ENCODE results near the gene IGFBP3. TPM values are rescaled to one million over a fixed set of nuclear protein-coding genes. Genes with fewer than 3 reads are reported as not detected.

The IGFBP3 gene
- total and polyA plus RNA-seq, 2 experiments from 2014 or later, result 268 to 632 TPM

DNA sequence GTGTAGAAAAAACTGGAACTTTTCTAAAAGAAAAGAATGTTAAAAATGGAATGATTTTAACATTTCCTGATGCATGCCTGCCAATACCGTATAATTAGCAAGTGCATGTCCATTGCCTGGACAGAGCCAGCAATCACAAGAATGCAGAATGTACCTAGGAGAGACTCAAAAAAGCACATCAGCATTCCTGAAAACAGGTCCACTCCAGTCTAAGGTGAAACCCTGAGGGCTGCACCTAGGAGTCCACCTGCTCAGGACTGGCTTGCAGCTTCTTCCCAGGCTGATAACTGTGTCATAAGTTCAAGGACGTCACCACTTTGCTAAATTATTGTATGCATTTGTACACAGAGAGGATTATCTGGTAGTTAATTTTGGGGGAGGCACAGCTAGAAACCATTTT is 53.6 kb downstream of the IGFBP3 start:
- no peaks in the 10 kb centered on the region for H3K9me2 ChIP-seq (replicated peaks; ENCODE audit: insufficient read depth)
- no peaks in the 10 kb centered on the region for H4K20me1 ChIP-seq (ENCODE audit: insufficient read depth, poor library complexity, severe bottlenecking)
- DNase-seq (ENCODE audit: low spot score), result no peak
- no peaks in the 10 kb centered on the region for H3K79me2 ChIP-seq
- no peaks in the 10 kb centered on the region for H3K27me3 ChIP-seq
- H3K36me3 ChIP-seq (replicated peaks; ENCODE audit: insufficient read depth, low read depth), result no peaks in the 10 kb centered on the region
- no peak overlapping the region for H3K27ac ChIP-seq
- TF ChIP-seq EZH2 (IDR thresholded peaks at IDR 0.05; ENCODE audit: borderline replicate concordance) (no peak), CTCF (IDR thresholded peaks at IDR 0.05; ENCODE audit: poor library complexity) (no peak), EZH2phosphoT487 (IDR thresholded peaks at IDR 0.05; ENCODE audit: low read depth, severe bottlenecking, unreplicated experiment) (no peak)
- H3K4me3 ChIP-seq, result no peak overlapping the region
- no peaks in the 10 kb centered on the region for H3K9me3 ChIP-seq (ENCODE audit: low read depth)
- 81% methylated on average over 2 of the region's 2 CpGs for WGBS (ENCODE audit: low lambda C conversion rate, missing lambda C conversion rate)
- H2AFZ ChIP-seq, result no peak overlapping the region
- H3K4me2 ChIP-seq, result no peak overlapping the region
- H3K4me1 ChIP-seq (ENCODE audit: insufficient read depth), result no peaks in the 10 kb centered on the region

DNA sequence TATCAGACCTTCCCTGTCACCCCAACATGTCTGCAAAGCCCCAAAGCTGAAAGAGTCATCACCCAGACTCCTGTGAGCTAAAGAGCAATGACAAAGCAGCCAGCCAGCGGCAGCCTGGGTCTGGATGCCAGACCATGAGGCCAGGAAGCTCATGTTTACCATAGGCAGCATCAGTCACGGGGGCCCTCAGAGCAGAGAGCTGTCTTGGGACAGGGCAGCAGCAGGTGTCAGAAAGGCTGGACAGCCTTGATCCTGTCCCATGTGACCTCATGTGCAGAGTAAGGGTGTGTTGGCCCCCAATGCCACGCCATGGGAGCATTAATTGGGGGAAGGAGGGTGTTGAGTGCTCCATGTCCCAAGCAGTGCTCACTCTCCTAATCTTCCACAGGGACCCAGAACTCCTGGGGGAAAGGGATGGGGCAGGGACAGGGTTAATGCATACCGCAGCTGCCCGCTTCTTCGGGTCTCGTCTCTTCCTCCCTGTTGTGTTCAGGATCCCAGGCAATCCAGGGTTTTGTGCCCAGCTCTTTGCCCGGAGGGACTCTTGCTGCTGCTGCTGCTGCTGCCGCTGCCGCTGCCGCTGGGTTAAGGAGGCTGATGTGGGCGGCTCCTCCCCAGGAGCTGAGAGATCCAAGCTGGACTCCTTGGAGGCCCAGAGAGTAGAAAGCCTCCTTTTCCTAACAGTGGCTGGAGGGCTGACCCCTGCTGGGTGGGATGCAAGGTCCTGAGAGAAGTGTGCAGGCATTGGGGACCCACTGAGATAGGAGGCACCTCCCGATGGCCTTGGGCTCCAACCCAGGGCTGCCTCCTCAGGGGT is 55.3 kb downstream of the IGFBP3 start:
- Histone ChIP-seq H3K27me3 (no peaks in the 10 kb centered on the region), H3K36me3 (replicated peaks; ENCODE audit: insufficient read depth, low read depth) (no peaks in the 10 kb centered on the region), H3K27ac (no peak overlapping the region), H3K4me3 (no peak overlapping the region), H4K20me1 (ENCODE audit: insufficient read depth, poor library complexity, severe bottlenecking) (no peaks in the 10 kb centered on the region), H3K4me2 (no peak overlapping the region), H3K79me2 (no peaks in the 10 kb centered on the region), H2AFZ (no peak overlapping the region), H3K9me3 (ENCODE audit: low read depth) (no peaks in the 10 kb centered on the region), H3K4me1 (ENCODE audit: insufficient read depth) (no peaks in the 10 kb centered on the region), H3K9me2 (replicated peaks; ENCODE audit: insufficient read depth) (no peaks in the 10 kb centered on the region)
- WGBS (ENCODE audit: low lambda C conversion rate, missing lambda C conversion rate), result 75% methylated on average over 13 of the region's 13 CpGs
- TF ChIP-seq EZH2 (IDR thresholded peaks at IDR 0.05; ENCODE audit: borderline replicate concordance) (no peak), EZH2phosphoT487 (IDR thresholded peaks at IDR 0.05; ENCODE audit: low read depth, severe bottlenecking, unreplicated experiment) (no peak), CTCF (IDR thresholded peaks at IDR 0.05; ENCODE audit: poor library complexity) (no peak)
- no peak for DNase-seq (ENCODE audit: low spot score)

DNA sequence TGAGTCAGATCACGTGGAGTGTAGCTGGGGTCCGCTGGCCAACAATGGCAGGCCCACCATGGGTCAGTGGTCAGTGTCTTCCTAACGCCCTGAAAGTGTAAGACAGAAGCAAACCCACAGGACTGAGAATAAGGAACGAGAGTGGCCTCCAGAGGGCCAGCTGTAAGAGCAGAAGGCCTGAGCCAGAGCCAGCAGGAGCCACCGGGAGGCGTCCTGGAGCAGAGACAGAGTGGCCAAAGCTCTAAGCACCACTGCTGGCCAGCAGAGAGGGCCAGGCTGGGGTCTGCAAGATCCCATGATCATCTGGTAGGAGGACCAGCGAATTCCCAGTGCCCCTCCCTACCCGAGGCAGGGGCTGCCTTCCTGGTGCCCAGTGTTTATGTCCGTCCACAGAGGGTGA is 57.4 kb downstream of the IGFBP3 start:
- H4K20me1 ChIP-seq (ENCODE audit: insufficient read depth, poor library complexity, severe bottlenecking), result no peaks in the 10 kb centered on the region
- no peaks in the 10 kb centered on the region for H3K4me1 ChIP-seq (ENCODE audit: insufficient read depth)
- H3K9me3 ChIP-seq (ENCODE audit: low read depth), result no peaks in the 10 kb centered on the region
- no peak overlapping the region for H3K27ac ChIP-seq
- H3K4me3 ChIP-seq, result no peak overlapping the region
- no peak for DNase-seq (ENCODE audit: low spot score)
- no peak overlapping the region for H2AFZ ChIP-seq
- TF ChIP-seq EZH2phosphoT487 (IDR thresholded peaks at IDR 0.05; ENCODE audit: low read depth, severe bottlenecking, unreplicated experiment), result no peak
- peak; percentile 6 for TF ChIP-seq CTCF (IDR thresholded peaks at IDR 0.05; ENCODE audit: poor library complexity)
- peaks cover 8% of the 10 kb centered on the region for H3K27me3 ChIP-seq
- H3K79me2 ChIP-seq, result no peaks in the 10 kb centered on the region
- H3K4me2 ChIP-seq, result no peak overlapping the region
- no peaks in the 10 kb centered on the region for H3K36me3 ChIP-seq (replicated peaks; ENCODE audit: insufficient read depth, low read depth)
- H3K9me2 ChIP-seq (replicated peaks; ENCODE audit: insufficient read depth), result no peaks in the 10 kb centered on the region
- WGBS (ENCODE audit: low lambda C conversion rate, missing lambda C conversion rate), result 73% methylated on average over 9 of the region's 9 CpGs

Other genes with a start within 250 kb of the IGFBP3 start
- gene CCDC201, start 48.2 kb downstream of the IGFBP3 start, total RNA-seq, result not detected in 2 replicates
- gene CCDC201, start 48.2 kb downstream of the IGFBP3 start, polyA plus RNA-seq, result not detected in 2 replicates
- gene IGFBP1, start 32.8 kb downstream of the IGFBP3 start, total RNA-seq, result 20.0 and 20.4 TPM in 2 replicates
- 19.6 and 26.3 TPM in 2 replicates for gene IGFBP1, start 32.8 kb downstream of the IGFBP3 start, polyA plus RNA-seq